AG10803 (cell line): Measurements from ENCODE around the gene FBXW9.

Experiments
- DNase-seq: peaks from one replicate; pipeline ENCODE4 v3.0.0; 2010; ENCODE audit warnings: low read depth
- H3K4me3 ChIP-seq: 2 replicates; pipeline ENCODE4 v1.5.1; 2011; ENCODE audit warnings: mild to moderate bottlenecking, low read length, control low read depth
- TF ChIP-seq, protein P1 (sequence below): conservative IDR thresholded peaks from 2 replicates; pipeline ENCODE4 v1.5.1; 2011; ENCODE audit warnings: mild to moderate bottlenecking, low read length, control low read depth, inconsistent platforms

Gene FBXW9

GRCh38 chr19:12696366-12697335 is at the start of gene FBXW9:
TSS of gene FBXW9 (minus strand) at chr19:12696631. CDS start at chr19:12696581, 50 bp downstream.
- TF ChIP-seq, protein P1, sequence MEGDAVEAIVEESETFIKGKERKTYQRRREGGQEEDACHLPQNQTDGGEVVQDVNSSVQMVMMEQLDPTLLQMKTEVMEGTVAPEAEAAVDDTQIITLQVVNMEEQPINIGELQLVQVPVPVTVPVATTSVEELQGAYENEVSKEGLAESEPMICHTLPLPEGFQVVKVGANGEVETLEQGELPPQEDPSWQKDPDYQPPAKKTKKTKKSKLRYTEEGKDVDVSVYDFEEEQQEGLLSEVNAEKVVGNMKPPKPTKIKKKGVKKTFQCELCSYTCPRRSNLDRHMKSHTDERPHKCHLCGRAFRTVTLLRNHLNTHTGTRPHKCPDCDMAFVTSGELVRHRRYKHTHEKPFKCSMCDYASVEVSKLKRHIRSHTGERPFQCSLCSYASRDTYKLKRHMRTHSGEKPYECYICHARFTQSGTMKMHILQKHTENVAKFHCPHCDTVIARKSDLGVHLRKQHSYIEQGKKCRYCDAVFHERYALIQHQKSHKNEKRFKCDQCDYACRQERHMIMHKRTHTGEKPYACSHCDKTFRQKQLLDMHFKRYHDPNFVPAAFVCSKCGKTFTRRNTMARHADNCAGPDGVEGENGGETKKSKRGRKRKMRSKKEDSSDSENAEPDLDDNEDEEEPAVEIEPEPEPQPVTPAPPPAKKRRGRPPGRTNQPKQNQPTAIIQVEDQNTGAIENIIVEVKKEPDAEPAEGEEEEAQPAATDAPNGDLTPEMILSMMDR = no peak
- H3K4me3 ChIP-seq = peak within 1 kb of the TSS; percentile 95
- DNase-seq = peak; percentile 95

DNA sequence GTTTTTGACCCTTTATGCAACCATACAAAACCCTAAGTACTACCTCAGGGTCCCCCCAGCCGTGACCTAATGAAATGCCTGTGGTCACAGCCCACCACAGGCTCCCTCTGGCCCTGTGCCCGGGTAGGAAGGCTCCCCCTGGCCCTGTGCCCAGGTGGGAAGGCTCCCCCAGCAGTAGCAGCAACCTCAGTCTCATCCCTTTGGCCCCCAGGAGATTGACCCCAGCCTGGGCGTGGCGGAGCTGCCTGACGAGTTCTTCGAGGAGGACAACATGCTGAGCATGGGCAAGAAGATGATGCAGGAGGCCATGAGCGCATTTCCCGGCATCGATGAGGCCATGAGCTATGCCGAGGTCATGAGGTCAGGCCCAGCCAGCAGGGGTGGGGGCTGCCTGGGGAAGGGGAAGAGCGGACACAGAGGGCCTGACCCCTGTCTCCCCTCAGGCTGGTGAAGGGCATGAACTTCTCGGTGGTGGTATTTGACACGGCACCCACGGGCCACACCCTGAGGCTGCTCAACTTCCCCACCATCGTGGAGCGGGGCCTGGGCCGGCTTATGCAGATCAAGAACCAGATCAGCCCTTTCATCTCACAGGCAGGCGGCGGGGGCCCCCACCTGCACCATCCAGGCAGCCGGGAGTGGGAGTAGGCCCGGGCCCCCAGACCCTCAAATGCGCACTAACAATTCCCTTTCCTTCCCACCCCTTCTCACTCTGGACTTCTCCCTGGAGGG is 48.9 kb upstream of the FBXW9 start:
- H3K4me3 ChIP-seq = no peak overlapping the region
- TF ChIP-seq, protein P1 = no peak
- DNase-seq = no peak

GRCh38 chr19:12737835-12738351 is 41.5 kb upstream of the FBXW9 start:
- H3K4me3 ChIP-seq = peak overlapping the region; percentile 98
- TF ChIP-seq, protein P1 = no peak
- no peak for DNase-seq

GRCh38 chr19:12736995-12737834 is 40.8 kb upstream of the FBXW9 start, which contains the start of gene GET3:
TSS of gene GET3 (plus strand) at chr19:12737497. CDS start at chr19:12737506, 9 bp downstream.
- H3K4me3 ChIP-seq = peak within 1 kb of the TSS; percentile 98
- TF ChIP-seq, protein P1 = no peak

DNA sequence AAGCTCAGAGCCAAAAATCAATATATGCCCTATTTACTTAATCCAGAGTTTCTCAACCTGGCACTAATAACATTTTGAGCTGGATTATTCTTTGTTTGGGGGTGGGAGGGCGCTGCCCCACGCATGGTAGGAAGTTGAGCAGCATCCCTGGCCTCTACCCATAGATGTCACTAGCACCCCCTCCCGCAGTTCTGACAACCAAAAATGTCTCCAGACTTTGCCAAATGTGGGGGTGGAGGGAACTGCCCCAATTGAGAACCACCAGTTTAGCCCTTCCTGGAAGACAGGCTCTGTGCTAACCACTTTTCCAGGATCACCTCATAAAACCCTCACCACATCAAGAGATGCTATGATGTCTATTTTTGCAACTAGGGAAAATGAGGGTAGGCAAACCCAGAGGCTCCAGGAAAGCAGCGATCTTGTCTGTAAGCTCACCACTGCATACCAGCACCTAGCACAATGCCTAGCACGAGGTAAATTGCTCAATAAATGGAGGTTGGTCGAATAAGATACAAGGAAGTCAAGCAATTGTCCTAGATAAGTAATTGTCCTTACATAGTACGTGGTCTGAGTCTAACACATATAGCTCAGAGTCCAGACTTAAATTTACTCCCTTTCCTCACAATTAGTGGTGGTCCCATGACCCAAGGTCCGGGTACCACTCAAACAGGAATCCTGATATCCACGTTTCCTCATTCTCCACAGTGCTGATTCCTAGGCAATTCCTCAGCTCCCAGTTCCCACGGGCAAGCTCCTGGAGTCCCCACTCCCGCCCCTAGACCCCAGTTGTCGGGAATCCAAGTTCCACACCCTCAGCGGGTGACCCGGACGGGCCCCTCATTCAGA is 37.2 kb upstream of the FBXW9 start:
- H3K4me3 ChIP-seq = peak overlapping the region; percentile 95
- TF ChIP-seq, protein P1 = peak; percentile 37
- peak; percentile 51 for DNase-seq

More at GRCh38 chr19:12736995-12737834, 40.8 kb upstream of the FBXW9 start, which contains the start of gene GET3:
- DNase-seq = peak; percentile 100
